ENCODE data around the gene RASSF3. TPM values are rescaled to one million over a fixed set of nuclear protein-coding genes. Genes with fewer than 3 reads are reported as not detected.
A peak's percentile ranks its signal among the peaks of the same experiment; 100 is the strongest.

Gene RASSF3
- total and polyA plus RNA-seq, 2 of the 13 experiments (the other 11 are each of a cell fraction or from before 2014, with no cell fraction given): 15.5 to 16.0 TPM

- TF ChIP-seq ZNF687 (CRISPR knock-in tag; IDR thresholded peaks at IDR 0.05): peak; percentile 85
- no peak for TF ChIP-seq NONO (IDR thresholded peaks at IDR 0.05)
- TF ChIP-seq NONO (CRISPR knock-in tag; conservative IDR thresholded peaks at IDR 0.05): no peak
- 0 out of 2 replicates have a peak, but pooled peaks have one; percentile 32 for TF ChIP-seq ZNF800 (CRISPR knock-in tag; IDR thresholded peaks at IDR 0.05)
- TF ChIP-seq PHF21A (CRISPR knock-in tag; IDR thresholded peaks at IDR 0.05): 0 out of 2 replicates have a peak, but pooled peaks have one; percentile 41
- TF ChIP-seq FOXA3 (CRISPR knock-in tag; IDR thresholded peaks at IDR 0.05): peak; percentile 45
- TF ChIP-seq IKZF5 (CRISPR knock-in tag; IDR thresholded peaks at IDR 0.05): 0 out of 2 replicates have a peak, but pooled peaks have one; percentile 18
- TF ChIP-seq NR3C1 (CRISPR knock-in tag; IDR thresholded peaks at IDR 0.05): no peak
- 0 out of 2 replicates have a peak, but pooled peaks have one; percentile 49 for TF ChIP-seq SSRP1 (CRISPR knock-in tag; IDR thresholded peaks at IDR 0.05)
- TF ChIP-seq PAXIP1 (CRISPR knock-in tag; conservative IDR thresholded peaks at IDR 0.05): peak; percentile 70
- TF ChIP-seq NR2C2 (CRISPR knock-in tag; IDR thresholded peaks at IDR 0.05; ENCODE audit: borderline replicate concordance): peak; percentile 35; the same call in 1 of the 2 replicates
- peak; percentile 33; the same call in 1 of the 2 replicates for TF ChIP-seq SOX5 (CRISPR knock-in tag; IDR thresholded peaks at IDR 0.05; ENCODE audit: borderline replicate concordance)
- TF ChIP-seq ZNF124 (CRISPR knock-in tag; IDR thresholded peaks at IDR 0.05): 0 out of 2 replicates have a peak, but pooled peaks have one; percentile 22
- 0 out of 2 replicates have a peak, but pooled peaks have one; percentile 41 for TF ChIP-seq ESRRA (CRISPR knock-in tag; IDR thresholded peaks at IDR 0.05; ENCODE audit: low read depth)
- TF ChIP-seq KMT2B (CRISPR knock-in tag; IDR thresholded peaks at IDR 0.05): 0 out of 2 replicates have a peak, but pooled peaks have one; percentile 14
- TF ChIP-seq RARA (CRISPR knock-in tag; IDR thresholded peaks at IDR 0.05): peak; percentile 21
- TF ChIP-seq TAF1 (CRISPR knock-in tag; IDR thresholded peaks at IDR 0.05): no peak
- no peak for TF ChIP-seq KLF16 (CRISPR knock-in tag; IDR thresholded peaks at IDR 0.05)
- 0 out of 2 replicates have a peak, but pooled peaks have one; percentile 42 for TF ChIP-seq PITX1 (CRISPR knock-in tag; IDR thresholded peaks at IDR 0.05)
- TF ChIP-seq NFKBIZ (CRISPR knock-in tag; IDR thresholded peaks at IDR 0.05): 0 out of 2 replicates have a peak, but pooled peaks have one; percentile 44
These were observed 59.1 kb downstream of the RASSF3 start (continued) for GRCh38 chr12:64669270-64669842.

Data from HepG2 (cell line).